ENCODE measurements around the gene CCDC33. TPM values are rescaled to one million over a fixed set of nuclear protein-coding genes. Genes with fewer than 3 reads are reported as not detected.

CCDC33 gene
- total RNA-seq, 4 donors from 2014 or later = not detected

DNA sequence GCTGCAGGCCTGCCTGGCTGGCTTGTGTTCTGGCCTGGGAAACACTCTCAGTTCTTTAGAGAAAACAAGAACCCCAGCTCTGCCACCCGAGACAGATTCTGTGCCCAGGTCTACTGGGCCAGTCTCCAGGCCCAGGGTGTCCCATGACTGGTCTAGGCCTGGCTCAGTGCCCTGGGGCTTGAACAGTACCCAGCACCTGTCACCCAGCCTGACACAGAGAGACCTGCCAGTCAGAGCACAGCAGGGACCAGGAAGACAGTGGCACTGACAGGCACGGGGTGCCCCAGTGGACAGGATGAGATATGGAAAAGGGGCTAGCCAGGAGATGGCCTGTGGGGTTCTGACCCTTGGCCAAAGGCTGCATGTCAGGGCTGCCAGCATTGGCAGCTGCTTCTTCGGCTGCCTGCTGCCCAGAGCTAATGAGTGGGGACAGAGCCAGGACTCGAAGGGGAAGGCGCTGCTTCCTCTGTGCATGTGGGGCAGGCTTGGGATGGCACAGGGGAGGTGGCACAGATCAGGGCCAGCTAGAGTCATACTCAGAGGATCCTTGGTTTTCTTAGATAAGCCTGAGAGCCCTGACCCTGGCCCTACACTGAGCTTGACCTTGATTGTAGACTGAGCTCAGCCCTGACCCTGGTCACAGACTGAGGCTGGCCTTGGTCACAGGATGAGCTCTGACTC, 15.1 kb downstream of the CCDC33 start:
- TF ChIP-seq, protein P1, sequence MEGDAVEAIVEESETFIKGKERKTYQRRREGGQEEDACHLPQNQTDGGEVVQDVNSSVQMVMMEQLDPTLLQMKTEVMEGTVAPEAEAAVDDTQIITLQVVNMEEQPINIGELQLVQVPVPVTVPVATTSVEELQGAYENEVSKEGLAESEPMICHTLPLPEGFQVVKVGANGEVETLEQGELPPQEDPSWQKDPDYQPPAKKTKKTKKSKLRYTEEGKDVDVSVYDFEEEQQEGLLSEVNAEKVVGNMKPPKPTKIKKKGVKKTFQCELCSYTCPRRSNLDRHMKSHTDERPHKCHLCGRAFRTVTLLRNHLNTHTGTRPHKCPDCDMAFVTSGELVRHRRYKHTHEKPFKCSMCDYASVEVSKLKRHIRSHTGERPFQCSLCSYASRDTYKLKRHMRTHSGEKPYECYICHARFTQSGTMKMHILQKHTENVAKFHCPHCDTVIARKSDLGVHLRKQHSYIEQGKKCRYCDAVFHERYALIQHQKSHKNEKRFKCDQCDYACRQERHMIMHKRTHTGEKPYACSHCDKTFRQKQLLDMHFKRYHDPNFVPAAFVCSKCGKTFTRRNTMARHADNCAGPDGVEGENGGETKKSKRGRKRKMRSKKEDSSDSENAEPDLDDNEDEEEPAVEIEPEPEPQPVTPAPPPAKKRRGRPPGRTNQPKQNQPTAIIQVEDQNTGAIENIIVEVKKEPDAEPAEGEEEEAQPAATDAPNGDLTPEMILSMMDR (IDR thresholded peaks at IDR 0.05) = no peak
- ATAC-seq (ENCODE audit: low FRiP score) (no peak), DNase-seq (ENCODE audit: low spot score) (no peak)

DNA sequence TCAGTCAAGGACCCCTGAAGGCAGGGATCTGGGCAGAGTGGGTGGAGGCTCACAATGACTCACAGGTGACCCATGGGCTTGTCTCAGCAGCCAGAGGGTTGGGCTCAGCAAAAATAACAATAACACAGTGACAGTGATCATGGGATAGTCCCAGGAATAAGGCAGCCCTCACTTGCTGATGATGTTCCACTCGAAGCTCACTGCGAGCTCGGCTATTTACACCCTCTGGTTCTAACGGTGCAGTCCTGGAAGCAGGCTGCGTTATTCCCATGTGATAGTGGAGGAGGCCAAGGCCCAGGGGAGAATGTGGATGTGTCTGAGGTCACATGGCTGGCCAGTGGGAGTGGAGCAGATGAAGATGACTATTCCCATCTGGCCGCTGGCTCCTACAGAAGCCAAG, 16.2 kb downstream of the CCDC33 start:
- TF ChIP-seq, protein P1 (IDR thresholded peaks at IDR 0.05) = no peak
- ATAC-seq (ENCODE audit: low FRiP score) = no peak
- DNase-seq (ENCODE audit: low spot score) = no peak

DNA sequence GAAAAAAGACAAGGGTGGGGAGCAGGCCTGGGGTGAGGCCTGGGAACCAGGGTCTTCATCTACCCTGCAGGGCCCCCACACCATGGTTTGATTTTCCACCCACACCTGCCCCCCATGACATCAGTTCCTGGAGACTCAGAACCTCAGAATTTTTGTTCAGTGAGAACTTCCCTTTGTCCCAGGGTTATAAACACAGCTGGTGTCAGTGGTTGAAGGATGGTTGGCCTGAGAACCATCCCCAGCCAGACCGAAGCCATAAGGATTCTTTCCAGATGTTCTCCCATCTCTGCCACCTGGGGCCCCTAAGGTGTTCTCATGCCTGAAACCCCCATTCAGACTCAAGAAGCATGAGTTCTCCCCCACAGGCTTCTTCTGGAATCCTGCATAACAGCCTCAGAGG, 16.6 kb downstream of the CCDC33 start:
- TF ChIP-seq, protein P1 (IDR thresholded peaks at IDR 0.05) = no peak
- ATAC-seq (ENCODE audit: low FRiP score) (no peak), DNase-seq (ENCODE audit: low spot score) (no peak)

DNA sequence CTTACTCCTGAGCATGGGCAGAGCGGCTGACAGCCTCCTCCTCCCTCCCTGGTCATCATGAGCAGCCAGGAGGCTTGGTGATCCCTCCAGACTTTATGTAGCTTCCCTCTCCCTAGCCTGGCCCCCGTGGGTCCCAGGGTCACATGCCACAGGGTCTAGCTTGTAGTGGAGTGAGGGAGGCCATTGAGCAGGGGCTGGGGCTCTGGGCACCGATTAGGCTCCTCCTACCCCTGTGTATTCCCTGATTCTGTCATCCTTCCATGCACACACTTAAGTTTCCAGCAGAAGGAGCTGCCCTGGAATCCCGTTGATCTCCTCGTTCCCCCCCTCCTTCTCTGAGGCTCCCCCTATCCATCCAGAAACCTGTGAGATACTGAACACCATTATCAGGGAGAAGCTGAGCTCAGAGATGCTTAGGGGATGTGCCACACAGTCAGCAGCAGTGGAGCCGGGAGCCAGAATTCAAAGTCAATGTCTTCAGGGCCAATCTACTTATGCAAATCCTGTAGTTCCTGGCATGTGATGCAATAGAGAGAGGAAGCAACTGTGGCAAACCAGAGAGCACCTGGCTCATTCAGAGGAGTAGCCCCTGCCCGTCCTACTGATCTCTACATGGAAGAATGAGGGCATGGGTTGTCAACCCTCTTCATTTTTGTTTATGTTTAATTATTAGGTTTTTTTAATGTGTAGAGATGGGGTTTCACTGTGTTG, 17.2 kb downstream of the CCDC33 start:
- no peak for DNase-seq (ENCODE audit: low spot score)
- TF ChIP-seq, protein P1 (IDR thresholded peaks at IDR 0.05) = no peak
- ATAC-seq (ENCODE audit: low FRiP score) = no peak

DNA sequence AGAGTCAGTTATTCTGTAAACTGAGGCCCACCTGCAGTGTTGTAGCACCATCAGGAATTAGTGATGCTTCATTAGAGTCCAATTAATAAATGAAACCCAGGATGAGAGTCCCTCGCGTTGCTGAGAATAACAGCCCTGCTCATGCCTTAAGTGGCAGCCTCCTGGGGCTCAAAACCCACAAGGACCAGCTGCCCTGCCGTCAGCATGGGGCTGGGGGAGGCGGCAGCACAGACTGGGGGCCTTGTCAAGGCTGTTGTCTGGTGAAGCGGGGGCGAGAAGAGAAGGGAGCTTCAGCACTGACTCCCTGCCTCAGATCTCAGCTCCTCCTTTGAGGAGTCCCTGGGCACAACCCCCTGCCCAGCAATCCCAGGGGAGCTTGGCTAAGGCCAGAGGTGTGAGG, 21.0 kb downstream of the CCDC33 start:
- DNase-seq (ENCODE audit: low spot score) (no peak), ATAC-seq (ENCODE audit: low FRiP score) (no peak)
- TF ChIP-seq, protein P1 (IDR thresholded peaks at IDR 0.05) = no peak

DNA sequence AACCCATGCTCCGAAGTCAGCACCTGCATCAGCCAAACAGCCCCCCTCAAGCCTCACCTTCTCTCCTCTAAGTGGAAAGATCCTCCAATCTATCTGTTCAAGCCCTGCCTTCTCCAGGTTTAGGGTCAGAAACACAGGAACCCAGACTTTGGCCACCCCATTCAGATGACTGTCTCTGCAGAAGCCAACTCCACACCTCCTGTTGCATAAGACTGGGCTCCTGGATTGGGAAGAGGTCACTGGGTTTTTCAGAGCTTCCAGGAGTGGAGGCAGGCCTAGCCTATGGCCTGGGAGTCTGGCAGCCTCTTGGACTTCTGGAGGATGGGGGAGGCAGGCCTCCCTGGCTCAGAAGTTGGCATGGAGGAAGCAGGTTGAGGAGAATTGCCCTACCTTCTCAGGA, 21.5 kb downstream of the CCDC33 start:
- no peak for DNase-seq (ENCODE audit: low spot score)
- ATAC-seq (ENCODE audit: low FRiP score) = no peak
- TF ChIP-seq, protein P1 (IDR thresholded peaks at IDR 0.05) = no peak
